Activated CD8-positive, alpha-beta memory T cell treated with anti-CD3 and anti-CD28 coated beads for 36 hours (primary cell): ENCODE results near the gene ANKH. TPM values are rescaled to one million over a fixed set of nuclear protein-coding genes. Genes with fewer than 3 reads are reported as not detected.

ENCODE experiments used
- CTCF ChIA-PET: fragments of 350-600 bp; sonication (Branson Sonifier 250); formaldehyde crosslinking; loops from one replicate; lab custom pipeline; 2021; ENCODE audit warnings: antibody characterized with exemption; lab: Charles Lee
- POLR2A ChIA-PET: fragments of 350-600 bp; sonication (Branson Sonifier 250); formaldehyde crosslinking; loops from one replicate; lab custom pipeline; 2021; ENCODE audit warnings: antibody characterized with exemption; lab: Charles Lee
- total RNA-seq, 2 experiments: library from RNA; stranded (reverse); gene quantifications; one replicate each; pipeline ENCODE4 v1.2.3, GENCODE V29; 2021

The ANKH gene
- total RNA-seq, 2 experiments from 2014 or later = 88.6 to 90.1 TPM

- POLR2A ChIA-PET = no interaction called here
- CTCF ChIA-PET = interaction anchor here (0.5 kb wide), 1 partner anchor 133 kb away, joined by 3 read pairs; no protein-coding TSS in a partner anchor
Measured at GRCh38 chr5:14737291-14737690, 134.3 kb downstream of the ANKH start.

GRCh38 chr5:14735944-14736343 lies 135.6 kb downstream of the ANKH start:
- ChIA-PET POLR2A (no interaction called here), CTCF (no interaction called here)

- ChIA-PET CTCF (no interaction called here), POLR2A (interaction anchor here (0.6 kb wide), 1 partner anchor 10 kb away, joined by 3 read pairs; no protein-coding TSS in a partner anchor)
Measured at GRCh38 chr5:14734396-14734795, 137.2 kb downstream of the ANKH start.

GRCh38 chr5:14733661-14734060 lies 137.9 kb downstream of the ANKH start:
- ChIA-PET CTCF (no interaction called here), POLR2A (interaction anchor here (0.6 kb wide), 1 partner anchor 10 kb away, joined by 3 read pairs; no protein-coding TSS in a partner anchor)

- ChIA-PET CTCF (no interaction called here), POLR2A (interaction anchor here (0.6 kb wide), 1 partner anchor 9 kb away, joined by 3 read pairs; no protein-coding TSS in a partner anchor)
Measured at GRCh38 chr5:14732991-14733390, 138.6 kb downstream of the ANKH start.

- POLR2A ChIA-PET = interaction anchor here (0.6 kb wide), 1 partner anchor 79 kb away, joined by 4 read pairs; no protein-coding TSS in a partner anchor
- CTCF ChIA-PET = no interaction called here
Measured at GRCh38 chr5:14730881-14731280, 140.7 kb downstream of the ANKH start.

GRCh38 chr5:14730466-14730865 lies 141.1 kb downstream of the ANKH start:
- POLR2A ChIA-PET = no interaction called here
- CTCF ChIA-PET = no interaction called here

GRCh38 chr5:14729448-14730385 lies 141.9 kb downstream of the ANKH start:
- ChIA-PET POLR2A (no interaction called here), CTCF (no interaction called here)

GRCh38 chr5:14728459-14728938 lies 143.1 kb downstream of the ANKH start:
- ChIA-PET CTCF (interaction anchor here (1.3 to 3.0 kb wide), 2 partner anchors 43 to 276 kb away, joined by 3 to 31 read pairs; no protein-coding TSS in a partner anchor), POLR2A (no interaction called here)

- ChIA-PET POLR2A (no interaction called here), CTCF (interaction anchor here (0.9 to 3.0 kb wide), 8 partner anchors 15 to 277 kb away, joined by 3 to 31 read pairs (median 4); no protein-coding TSS in a partner anchor)
Measured at GRCh38 chr5:14727928-14728458, 143.6 kb downstream of the ANKH start.

- CTCF ChIA-PET = interaction anchor here (0.8 to 3.0 kb wide), 12 partner anchors 13 to 288 kb away, joined by 3 to 31 read pairs (median 4); no protein-coding TSS in a partner anchor
- POLR2A ChIA-PET = no interaction called here
Measured at GRCh38 chr5:14727428-14727865, 144.1 kb downstream of the ANKH start.

- POLR2A ChIA-PET = interaction anchor here (0.6 kb wide), 1 partner anchor 53 kb away, joined by 3 read pairs; no protein-coding TSS in a partner anchor
- CTCF ChIA-PET = interaction anchor here (0.9 to 3.0 kb wide), 7 partner anchors 14 to 289 kb away, joined by 3 to 31 read pairs (median 4); no protein-coding TSS in a partner anchor
Measured at GRCh38 chr5:14726066-14726838, 145.3 kb downstream of the ANKH start.

GRCh38 chr5:14724633-14725032 lies 146.9 kb downstream of the ANKH start:
- ChIA-PET CTCF (interaction anchor here (0.8 to 1.6 kb wide), 3 partner anchors 79 to 281 kb away, joined by 3 to 9 read pairs (median 4); no protein-coding TSS in a partner anchor), POLR2A (interaction anchor here (0.9 kb wide), 1 partner anchor 8 kb away, joined by 3 read pairs; no protein-coding TSS in a partner anchor)

GRCh38 chr5:14723701-14724132 lies 147.9 kb downstream of the ANKH start:
- POLR2A ChIA-PET = no interaction called here
- CTCF ChIA-PET = interaction anchor here (1.3 to 1.6 kb wide), 3 partner anchors 10 to 282 kb away, joined by 3 to 9 read pairs (median 4); no protein-coding TSS in a partner anchor

- POLR2A ChIA-PET = no interaction called here
Measured at GRCh38 chr5:14722923-14723322, 148.7 kb downstream of the ANKH start.

GRCh38 chr5:14721990-14722656 lies 149.5 kb downstream of the ANKH start:
- ChIA-PET CTCF (interaction anchor here (0.8 to 1.4 kb wide), 2 partner anchors 9 to 281 kb away, joined by 3 read pairs; no protein-coding TSS in a partner anchor), POLR2A (interaction anchor here (0.6 kb wide), 2 partner anchors 284 to 295 kb away, joined by 4 to 6 read pairs; no protein-coding TSS in a partner anchor)

More at GRCh38 chr5:14722923-14723322, 148.7 kb downstream of the ANKH start:
- CTCF ChIA-PET = interaction anchor here (0.8 to 1.4 kb wide), 2 partner anchors 10 to 280 kb away, joined by 3 read pairs; no protein-coding TSS in a partner anchor

GRCh38 chr5:14720236-14720923 lies 151.2 kb downstream of the ANKH start:
- ChIA-PET CTCF (no interaction called here), POLR2A (interaction anchor here (0.7 kb wide), 1 partner anchor 44 kb away, joined by 3 read pairs; no protein-coding TSS in a partner anchor)
